HG03521 (cell line): ENCODE data around the gene TNS4.

Source experiments
- ATAC-seq: cut with Tn5 transposase; IDR thresholded peaks from one replicate; pipeline ENCODE4 v1.9.1; 2021; ENCODE audit warnings: mild to moderate bottlenecking, moderate library complexity; ENCODE audit not compliant: unreplicated experiment

The TNS4 gene

DNA sequence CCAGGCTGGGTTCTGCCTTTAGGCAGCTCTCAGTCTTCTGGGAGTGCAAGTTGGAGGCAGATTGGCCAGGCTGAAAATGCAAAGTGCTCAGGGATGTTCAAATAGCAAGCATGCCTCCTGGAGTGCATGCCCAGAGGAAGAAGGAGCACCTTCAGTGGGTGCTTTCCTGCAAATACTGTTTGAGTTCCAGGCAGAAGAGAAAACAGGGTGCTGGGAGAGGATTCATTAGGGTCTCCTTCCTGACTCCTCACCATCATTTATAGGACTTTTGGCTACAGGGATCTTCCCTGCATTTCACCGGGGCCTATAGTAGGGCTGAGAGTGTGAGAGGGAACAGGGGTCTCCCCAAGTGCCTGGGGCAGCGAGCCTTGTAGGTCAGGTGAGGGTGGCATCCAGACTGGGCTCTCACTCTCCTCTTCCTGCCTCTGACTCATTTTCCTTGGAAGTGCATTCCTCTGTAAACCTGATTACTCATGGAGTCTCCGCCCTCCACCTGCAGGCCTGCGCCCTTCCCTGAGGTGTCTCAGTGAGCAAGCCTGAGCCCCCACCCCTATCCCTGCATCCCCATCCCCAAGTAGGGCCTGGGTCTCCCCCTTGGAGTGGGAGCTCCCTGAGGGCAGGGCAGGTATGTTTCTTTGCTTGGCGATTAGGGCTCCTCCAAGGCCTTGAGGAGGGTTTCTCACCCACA lies 17.1 kb upstream of the TNS4 start:
- no peak for ATAC-seq

DNA sequence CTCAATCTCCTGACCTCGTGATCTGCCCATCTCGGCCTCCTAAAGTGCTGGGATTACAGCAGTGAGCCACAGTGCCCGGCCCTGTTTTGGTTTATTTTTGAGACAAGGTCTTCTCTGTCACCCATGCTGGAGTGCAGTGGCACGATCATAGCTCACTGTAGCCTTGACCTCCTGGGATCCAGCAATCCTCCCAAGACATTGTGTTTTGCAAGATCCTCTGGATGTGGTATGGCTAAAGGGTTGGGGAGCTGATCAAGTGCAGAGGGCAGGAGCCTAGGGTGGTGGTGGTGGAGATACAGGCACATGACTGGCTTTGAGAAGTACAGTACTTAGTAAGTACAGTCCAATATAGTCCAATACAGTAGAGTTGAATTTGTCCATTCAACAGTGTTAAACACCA lies 16.6 kb upstream of the TNS4 start:
- ATAC-seq: no peak

DNA sequence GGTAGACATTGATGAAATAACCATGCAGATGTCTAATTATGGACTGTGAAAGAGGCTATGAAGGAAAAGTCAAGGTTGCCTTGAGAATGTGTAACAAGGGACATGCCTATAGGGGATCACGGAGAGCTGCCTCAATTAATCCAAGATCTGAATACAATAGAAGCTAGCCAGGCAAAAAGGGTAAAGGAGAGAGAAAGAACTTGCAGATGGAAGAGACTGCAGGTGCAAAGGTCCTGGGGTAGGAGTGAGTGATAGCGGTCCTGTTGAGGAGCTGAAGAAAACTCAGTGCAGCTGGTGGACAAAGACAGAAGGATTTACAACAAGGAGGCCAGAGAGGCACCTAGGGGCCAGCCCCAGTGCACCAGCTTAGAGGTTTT lies 15.9 kb upstream of the TNS4 start:
- no peak for ATAC-seq

DNA sequence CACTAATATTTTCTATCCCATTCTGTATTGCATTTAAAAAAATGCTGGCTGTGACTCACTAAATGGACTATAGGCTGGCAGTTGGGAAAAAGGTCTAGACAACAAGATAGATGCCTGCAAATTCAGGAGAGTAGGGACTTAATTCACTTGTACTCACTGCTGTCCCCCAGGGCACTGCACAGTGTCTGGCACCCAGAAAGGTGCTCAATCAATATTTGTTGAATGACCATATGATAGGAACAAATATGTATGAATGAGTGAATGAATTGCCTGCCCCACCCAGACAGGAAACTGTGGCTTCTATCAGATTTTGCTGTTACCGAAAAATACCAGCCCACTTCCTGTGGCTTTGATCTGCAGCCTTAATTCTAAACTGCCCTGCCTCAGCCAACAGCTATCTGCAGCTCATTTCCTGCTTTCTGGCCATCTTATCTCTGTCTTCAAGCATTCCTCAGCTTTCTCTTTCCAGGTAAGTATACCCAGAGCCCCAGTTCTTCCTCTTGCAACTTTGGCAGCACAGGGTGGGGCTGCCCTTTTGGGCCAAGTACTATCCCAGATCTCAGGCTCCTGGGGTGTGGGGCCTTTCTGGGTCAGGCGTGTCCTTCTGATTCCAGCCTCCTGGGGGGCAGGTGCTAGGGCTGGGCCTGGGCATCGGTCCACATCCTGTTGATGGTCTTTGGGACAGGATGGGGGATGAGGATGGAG lies 15.3 kb upstream of the TNS4 start:
- no peak for ATAC-seq

DNA sequence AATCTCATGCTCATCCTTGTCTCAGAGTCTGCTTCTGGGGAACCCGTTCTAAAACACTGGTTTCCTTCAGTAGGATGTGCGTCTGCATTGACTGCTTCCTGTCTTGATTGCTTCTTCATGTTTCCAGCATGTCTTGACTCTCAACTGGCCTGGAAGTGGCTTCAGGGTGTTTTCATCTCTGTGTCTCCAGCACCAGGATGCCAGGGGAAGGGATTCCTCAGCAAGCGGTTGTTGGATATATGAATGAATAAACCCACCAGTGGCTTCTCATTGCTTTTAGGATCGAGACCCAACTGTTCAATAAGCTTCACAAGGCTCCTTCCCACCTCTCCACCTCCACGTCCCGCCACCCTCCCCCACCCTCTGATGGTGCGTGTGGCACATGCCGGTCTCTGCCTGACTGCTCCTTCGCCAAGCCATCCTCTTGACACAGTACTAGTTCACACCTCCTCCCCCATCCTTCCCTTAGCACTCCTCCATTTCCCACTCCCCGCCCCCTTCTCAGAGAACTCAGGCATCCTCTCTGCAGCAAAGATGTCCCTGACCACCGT lies 14.1 kb upstream of the TNS4 start:
- ATAC-seq: no peak

DNA sequence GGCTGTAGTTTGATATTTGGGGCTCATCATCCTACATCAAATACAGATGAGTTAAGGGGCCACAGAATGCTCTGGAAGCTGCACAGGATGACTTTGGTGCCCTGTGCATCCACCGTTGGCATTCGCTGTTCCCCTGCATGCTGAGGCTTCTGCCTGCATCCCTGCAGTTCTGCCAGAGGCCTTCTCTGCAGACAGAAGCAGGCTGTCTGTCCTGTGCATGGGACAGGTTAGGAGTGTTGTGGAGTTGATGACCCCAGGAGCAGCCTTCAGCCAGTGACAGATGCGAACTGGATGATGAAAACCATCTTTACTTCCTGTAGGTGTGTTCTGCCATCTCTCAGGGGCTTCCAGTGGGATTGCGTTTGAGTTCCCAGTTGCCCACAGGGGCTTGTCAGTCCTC lies 13.6 kb upstream of the TNS4 start:
- ATAC-seq: no peak

DNA sequence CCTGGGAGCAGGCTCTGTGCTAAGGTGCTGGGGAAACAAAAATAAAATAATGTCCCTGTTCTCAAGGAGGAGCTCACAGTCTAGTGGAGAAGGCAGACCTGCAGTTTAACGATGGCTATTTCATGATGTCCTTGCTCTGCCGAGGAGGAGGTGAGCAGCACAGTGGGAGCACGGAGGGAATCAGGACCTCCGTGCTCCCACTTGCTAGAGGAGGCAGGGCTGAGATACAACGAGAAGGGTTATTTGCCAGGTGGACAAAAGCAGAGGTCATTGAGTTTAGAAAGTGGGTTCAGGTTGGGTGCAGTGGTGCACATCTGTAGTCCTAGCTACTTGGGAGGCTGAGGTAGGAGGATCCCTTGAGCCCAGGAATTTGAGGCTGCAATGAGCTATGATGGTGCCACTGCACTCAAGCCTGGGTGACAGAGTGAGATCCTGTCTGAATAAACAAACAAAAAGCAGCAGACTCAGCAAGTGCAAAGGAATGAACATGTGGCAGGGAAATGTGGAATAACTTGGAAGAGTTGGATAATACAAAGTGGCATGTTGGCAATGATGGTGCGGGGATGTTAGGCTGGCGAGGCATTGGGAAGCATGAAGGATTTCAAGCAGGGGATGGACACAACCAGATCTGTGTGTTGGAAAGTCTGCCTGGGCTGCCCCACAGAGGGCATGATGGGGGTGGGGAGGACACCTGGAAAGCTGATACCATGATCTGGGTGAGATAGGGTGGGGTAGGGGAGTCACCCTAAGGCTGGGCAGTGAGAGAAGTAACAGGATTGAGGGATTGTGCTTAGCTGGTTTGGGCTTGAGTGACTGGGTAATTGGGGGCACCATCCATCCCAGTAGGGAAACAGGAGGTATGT lies 12.8 kb upstream of the TNS4 start:
- ATAC-seq: no peak

DNA sequence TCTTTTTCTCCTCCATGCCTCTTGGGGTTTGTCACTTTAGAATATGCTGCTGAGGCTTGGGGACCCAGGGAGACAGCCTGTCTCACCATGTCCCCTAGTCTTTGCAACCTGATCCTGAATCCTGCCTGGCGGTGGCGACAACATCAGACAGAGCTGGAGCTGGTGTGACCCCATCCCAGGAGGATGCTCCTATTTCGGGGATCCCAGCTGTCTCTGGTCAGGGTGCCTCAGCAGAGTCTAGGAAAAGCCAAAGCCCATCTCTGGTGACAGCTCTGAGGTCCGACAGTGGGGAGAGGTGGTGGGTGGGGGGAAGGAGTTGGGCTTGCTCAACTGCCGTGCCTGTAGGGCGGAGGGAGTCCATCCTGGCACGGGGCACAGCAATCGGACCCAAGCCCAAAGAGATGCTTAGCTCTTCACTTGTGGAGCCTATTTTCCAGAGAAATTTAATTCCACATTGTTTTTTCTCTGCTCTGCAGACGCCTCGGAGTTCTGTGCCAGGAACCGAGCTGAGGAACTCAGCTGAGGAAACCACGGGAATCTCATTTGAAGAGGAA lies 10.3 kb upstream of the TNS4 start:
- ATAC-seq: no peak

DNA sequence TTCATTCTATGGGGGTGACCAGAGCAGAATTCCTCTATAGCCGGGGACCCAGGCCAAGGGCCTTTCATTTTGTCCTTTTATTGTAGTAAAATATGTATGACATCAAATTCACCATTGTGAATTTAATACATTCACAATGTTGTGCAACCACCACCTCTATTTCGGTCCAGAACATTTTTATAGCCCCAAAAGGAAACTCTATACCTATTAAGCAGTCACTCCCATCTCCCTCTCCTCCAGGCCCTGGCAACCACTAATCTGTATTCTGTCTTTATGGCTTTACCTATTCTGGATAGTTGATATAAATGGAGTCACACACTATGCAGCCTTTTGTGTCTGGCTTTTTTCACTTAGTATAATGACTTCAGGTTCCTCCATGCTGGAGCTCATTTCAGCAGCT lies 9.7 kb upstream of the TNS4 start:
- no peak for ATAC-seq

DNA sequence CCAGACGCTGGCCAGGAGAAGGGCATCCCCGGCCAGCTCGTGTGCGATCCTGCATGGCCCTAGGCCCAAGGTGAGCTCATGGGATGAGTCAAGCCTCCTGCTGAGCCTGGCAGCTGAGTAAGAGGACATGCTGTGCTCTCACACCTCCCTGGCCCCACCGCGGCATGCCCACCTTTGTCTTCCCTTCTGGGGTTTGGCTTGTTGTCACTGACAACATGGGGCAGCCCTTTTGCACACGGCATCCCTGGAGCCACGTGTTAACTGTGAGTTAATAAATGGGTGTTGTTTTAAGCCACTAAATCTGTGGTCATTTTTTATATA lies 8.9 kb upstream of the TNS4 start:
- ATAC-seq: no peak

DNA sequence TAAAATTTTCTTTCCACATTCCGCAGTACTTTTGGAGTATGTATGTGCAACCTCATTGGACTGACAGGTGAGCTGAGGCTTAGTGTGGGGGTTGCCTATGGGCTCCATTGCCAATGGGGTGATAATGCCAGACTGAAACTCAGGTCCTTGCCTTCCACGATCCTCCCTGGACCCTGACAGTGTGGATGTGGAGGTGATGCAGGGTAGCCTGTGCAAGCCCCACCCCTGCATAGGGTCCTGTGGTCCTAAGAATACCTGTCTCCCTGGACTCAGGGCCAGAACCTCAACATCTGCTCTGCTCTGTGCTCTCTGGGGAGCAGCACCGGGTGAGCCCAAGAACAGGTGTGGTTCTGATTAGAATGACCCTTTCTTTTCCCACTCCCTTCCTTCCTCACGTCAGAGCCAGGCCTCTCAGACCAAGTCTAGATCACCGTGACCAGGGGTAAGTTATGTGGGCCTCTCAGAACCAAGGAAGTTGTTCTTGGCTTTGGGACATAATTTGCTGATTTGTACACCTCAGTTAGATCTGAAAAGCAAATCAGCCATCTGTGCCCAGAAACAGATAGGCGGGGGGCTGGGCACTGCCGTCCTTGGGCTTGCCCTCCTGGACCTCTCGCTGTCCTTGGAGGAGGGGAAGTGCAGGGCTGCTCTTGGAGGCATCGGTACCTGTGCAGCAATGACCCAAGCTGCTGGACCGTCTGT lies 8.4 kb upstream of the TNS4 start:
- no peak for ATAC-seq

DNA sequence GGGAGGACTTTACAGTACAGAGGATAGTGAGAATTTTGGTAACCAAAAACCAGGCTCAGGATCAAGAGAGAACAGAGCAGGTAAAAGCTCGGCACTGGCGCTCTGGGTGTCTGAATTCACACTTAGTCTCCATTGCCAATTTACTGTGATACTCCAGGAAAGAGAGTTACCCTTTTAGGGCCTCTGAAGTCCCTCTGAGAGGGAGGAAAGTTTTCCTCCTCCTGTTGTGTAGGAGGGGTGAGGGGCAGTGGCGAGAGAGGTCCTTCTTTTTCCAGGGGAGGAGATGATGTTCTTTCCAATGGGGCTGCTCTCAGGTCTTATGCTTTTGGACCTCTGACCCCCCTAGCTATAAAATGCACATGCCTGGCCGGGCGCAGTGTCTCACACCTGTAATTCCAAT lies 5.4 kb upstream of the TNS4 start:
- ATAC-seq: no peak

DNA sequence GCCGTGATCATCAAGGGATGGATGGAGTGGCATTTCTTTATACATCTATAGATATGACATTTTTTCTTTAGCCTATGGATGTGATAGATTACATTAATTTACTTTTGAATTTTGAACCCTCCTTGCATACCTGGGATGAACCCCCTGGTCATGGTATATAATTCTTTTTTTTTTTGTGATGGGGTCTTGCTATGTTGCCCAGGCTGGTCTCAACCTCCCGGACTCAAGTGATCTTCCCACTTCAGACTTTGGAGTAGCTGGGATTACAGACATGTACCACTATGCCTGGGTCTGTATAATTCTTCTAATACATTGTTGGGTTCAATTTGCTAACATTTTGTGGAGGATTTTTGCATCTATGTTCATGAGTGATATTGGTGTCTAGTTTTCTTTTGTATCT lies 1.7 kb upstream of the TNS4 start:
- no peak for ATAC-seq

DNA sequence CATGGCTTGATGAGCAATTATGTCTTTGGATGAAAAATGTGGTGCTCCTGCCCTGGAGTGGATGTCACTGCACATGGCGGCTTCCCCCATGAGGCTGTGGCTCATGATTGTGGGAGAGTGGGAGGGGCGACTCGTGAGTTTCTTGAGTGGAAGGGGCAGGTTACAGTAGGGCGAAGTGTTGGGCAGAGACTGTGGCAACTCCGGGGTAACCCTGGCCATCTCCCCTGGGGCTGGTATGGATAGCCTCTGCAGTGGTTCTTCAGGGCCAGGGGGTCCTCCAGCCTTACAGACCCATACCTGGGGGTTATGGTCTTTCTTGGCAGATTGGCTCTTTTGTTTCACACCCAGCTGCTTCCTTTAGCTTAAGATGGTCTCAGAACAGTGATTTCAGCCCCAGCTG lies 1.3 kb upstream of the TNS4 start:
- ATAC-seq: no peak

DNA sequence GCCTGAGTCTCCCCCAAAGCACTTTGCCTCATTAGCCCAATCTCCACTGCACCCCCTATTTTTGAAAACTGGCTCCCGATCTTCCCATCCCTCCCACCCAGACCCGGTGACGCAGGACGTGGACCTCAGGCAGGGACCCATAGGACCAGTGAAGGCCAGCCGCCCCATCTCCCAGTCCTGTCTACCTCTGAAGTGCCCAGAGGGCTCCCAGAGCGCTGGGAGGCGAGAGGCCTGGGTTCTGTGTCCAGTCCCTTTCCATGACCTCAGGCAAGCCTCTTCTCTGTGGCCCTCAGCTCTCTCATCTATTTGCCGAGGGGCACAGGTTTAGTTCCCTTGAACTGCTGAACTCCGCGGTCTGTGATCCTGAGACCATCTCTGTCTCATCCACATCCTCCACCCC lies 714 bp downstream of the TNS4 start:
- ATAC-seq: no peak

DNA sequence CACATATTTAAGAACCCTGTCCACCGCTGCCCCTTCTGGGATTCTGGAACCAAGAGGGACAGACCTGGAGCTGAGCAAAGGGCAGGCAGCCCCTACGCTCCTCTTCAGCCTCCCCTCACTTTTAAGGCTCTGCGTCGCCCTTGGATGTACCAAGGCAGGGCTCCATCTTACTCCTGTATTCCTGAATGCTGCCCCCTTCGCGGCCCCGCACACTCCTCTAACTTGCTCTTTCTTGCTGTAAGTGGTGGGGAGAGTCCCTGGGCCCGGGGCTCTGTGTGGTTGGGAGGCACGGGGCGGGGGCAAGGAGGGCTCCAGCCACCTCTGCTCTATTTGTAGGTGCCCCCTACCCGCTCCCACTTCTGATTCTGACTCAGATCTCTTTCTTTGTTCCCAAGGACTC lies 1.2 kb downstream of the TNS4 start:
- no peak for ATAC-seq

DNA sequence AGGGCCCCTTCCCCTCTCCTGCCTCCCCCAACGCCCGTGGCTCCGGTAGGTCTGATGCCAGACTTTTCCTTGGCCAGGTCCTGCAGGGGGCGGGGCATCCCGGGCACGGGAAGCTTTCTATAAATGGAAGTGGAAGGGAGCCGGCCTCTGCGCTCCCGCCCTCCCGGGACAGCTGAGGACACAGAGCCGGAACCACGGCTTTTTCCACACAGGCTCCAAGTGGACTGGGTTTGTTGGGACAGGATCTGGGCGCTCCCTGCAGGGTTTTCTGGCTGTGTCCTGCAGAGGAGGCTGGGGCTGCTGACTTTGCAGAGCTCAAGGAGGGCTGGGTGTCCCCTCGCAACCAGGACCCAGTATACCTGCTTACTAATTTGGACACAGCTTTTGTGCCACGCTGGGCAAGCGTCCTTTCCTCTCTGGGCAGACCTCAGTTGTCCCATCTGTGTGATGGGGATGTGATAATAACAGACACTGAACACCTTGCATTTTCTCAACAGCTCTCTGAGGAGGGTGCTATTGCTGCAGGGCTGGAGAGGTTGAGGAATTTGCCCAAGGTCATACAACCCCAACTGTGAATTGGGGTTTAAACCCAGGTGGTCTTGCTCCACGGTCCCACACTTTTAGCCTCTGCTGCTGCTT lies 1.8 kb downstream of the TNS4 start:
- no peak for ATAC-seq

DNA sequence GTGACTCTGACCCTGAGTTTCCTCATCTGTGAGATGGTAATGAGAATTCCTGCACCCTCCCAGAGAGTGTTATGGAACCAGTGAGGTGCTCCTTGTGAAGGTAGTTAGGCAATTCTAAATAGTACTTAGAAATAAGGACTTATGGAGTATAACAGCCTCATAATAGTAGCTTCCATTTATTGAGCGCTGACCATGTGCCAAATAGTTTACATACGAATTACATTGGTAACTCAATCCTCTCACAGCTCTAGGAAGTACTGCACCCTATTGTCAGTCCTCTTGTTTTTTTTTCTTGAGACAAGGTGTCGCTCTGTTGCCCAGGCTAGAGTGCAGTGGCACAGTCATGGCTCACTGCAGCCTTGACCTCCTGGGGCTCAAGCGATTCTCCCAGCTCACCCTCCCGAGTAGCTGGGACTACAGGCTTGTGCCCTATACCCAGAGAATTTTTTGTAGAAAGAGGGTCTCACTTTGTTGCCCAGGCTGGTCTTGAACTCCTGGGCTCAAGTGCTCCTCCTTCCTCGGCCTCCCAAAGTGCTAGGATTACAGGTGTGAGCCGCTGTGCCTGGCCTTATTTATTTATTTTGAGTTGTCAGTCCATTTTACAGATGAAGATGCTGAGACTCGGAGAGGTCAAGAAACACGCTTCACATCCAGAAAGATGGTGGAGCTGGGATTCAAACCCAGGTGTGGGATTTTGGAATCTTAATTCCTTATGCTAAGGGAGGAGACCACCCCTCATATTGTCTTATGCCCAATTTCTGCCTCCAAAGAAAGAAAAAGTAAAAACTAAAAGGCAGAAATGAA lies 2.9 kb downstream of the TNS4 start:
- no peak for ATAC-seq

DNA sequence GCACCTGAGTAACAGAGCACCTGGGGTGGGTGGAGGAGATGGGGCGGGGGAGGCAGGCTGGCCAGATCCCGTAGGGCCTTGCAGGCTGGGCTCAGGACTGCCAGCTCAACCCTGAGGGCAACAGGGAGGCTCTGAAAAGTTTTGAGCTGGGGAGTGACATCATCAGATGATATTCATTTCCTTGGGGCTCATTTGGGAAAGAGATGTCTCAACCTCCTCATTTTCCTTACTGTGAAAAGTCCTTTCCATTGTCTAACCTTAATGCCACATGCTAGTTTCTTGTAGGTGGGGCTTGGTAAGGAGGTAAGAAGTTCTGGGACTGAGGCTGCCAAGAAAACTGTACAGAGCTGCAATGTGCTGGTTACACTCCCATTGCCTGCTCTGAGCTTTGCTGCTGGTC lies 3.7 kb downstream of the TNS4 start:
- ATAC-seq: no peak
